ENCODE data around the gene ROPN1. TPM values are rescaled to one million over a fixed set of nuclear protein-coding genes. Genes with fewer than 3 reads are reported as not detected.
A peak's percentile ranks its signal among the peaks of the same experiment; 100 is the strongest.
"Not testable (repeated sequence)": the region's sequence is repeated elsewhere in the genome, so short reads cannot be mapped to it uniquely, and the experiment has no call there.

Gene ROPN1
- total RNA-seq (2021; ENCODE audit: unreplicated experiment) (not detected), Bru-seq, nascent RNA (percentile 7 among the genes with signal in this experiment), BruChase-seq, experiment 1, labeled RNA remaining after a 2-hour chase (percentile 4 among the genes with signal in this experiment), BruChase-seq, experiment 2, labeled RNA remaining after a 6-hour chase (not detected)
- polyA plus RNA-seq (2012; ENCODE audit: insufficient read length): not detected
- long read RNA-seq: 0 reads

DNA sequence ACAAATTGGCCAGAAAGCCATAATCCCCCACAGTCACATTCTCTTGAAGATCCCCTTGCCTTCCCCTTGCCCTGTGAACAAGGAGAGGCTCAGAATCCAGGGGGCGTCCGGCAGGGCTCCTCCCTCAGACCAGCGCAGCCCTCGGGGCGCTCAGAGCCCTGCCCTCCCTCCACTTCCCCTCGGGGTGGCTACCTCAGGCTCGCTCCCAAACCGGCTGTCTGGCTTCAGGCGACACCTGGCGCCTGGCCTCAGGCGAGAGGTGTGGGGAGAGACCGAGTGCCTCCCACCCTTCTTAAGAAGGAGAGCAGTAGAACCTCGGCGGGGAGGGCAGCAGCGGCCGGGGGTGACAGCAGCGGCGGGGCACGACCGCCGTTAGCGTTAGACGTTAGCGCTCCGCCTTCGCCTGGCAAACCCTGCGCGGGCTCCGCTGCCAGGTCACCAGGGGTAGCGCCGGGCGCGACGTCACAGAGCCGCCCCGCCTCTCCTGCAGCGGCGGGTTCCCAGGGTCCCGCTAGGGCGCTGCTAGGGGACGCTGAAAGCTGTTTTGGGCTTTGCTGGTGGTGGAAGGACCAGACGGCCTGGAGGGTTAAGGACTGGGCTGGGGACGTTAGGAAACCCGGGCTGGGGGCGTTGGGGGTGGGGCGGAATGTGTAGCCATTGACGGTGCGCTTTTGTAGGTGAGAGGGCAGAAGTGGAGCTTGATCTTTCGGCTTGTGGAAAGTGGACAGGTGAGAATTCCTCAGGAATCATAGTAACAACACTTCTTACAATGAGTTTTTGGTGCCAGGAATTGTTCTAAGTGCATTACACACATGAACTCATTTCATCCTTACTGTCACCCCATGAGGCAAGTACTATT lies at the start of gene ROPN1:
Gene ROPN1, minus strand, starts transcription at position 395 of the 859 bp plus-strand sequence. CDS start 11,643 bp downstream, outside the sequence.
- CTCF ChIA-PET; BruUV-seq (replicated peaks); DNase-seq (ENCODE audit: low read depth, low spot score); POLR2A ChIA-PET; intact Hi-C loops (cut with micrococcal nuclease; ENCODE audit: unreplicated experiment); H3K27ac ChIP-seq (ENCODE audit: low read length); in situ Hi-C loops (cut with HindIII; ENCODE audit: low pct_unique_long_range_greater_than_20kb, low sequenced_read_pairs); H3K4me1 ChIP-seq (ENCODE audit: control insufficient read depth, insufficient read depth, low read length); H3K36me3 ChIP-seq (ENCODE audit: control insufficient read depth, insufficient read depth, low read length); H3K9me3 ChIP-seq (ENCODE audit: control insufficient read depth, insufficient read depth, low read depth, low read length): not testable (repeated sequence)
- Histone ChIP-seq H3K4me3 (ENCODE audit: low read depth in 2 of 2, low read length in 2 of 2) (0 out of 4 replicates have a peak within 1 kb of the TSS, but pooled peaks of 1 of the 2 experiments have one; percentile 23), H3K27me3 (ENCODE audit: control insufficient read depth, insufficient read depth, low read length) (peaks cover 39% of the 10 kb centered on the region)
- peak; percentile 95 for ATAC-seq

DNA sequence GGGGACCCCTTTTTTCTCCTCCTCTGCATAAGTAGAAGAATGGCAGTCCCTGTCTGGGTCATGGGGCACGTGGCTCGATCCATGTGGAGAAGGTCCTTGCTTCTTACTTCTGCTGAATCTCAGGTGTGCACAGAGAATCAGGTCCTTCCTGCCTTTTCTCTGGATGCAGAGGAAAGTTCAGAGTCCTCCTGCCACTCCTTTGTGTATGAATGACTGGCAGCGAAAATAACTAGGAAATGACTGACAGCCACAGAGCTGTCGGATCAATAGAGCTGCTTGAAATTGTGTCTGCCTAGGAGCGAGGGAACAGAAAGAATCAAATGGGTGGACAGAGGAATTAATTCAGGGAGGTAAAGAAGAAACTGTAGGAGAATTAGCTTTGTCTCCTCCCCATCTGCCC lies 49.6 kb upstream of the ROPN1 start:
- no TSS peak for BruUV-seq (replicated peaks)
- H3K36me3 ChIP-seq (ENCODE audit: control insufficient read depth, insufficient read depth, low read length): no peaks in the 10 kb centered on the region
- in situ Hi-C loops (cut with HindIII; ENCODE audit: low pct_unique_long_range_greater_than_20kb, low sequenced_read_pairs) (no loop called here), intact Hi-C loops (cut with micrococcal nuclease; ENCODE audit: unreplicated experiment) (no loop called here)
- peaks cover 55% of the 10 kb centered on the region for H3K27me3 ChIP-seq (ENCODE audit: control insufficient read depth, insufficient read depth, low read length)
- no peaks in the 10 kb centered on the region for H3K4me1 ChIP-seq (ENCODE audit: control insufficient read depth, insufficient read depth, low read length)
- no peak overlapping the region for H3K4me3 ChIP-seq (ENCODE audit: low read depth in 2 of 2, low read length in 2 of 2)
- DNase-seq (ENCODE audit: low read depth, low spot score) (no peak), ATAC-seq (no peak)
- no peak for TF ChIP-seq POLR2AphosphoS5 (IDR thresholded peaks at IDR 0.05; ENCODE audit: low read depth, low read length)
- no peak for TF ChIP-seq SIN3A (IDR thresholded peaks at IDR 0.05; ENCODE audit: borderline replicate concordance, insufficient read depth, low read depth, low read length)
- TF ChIP-seq, protein P1, sequence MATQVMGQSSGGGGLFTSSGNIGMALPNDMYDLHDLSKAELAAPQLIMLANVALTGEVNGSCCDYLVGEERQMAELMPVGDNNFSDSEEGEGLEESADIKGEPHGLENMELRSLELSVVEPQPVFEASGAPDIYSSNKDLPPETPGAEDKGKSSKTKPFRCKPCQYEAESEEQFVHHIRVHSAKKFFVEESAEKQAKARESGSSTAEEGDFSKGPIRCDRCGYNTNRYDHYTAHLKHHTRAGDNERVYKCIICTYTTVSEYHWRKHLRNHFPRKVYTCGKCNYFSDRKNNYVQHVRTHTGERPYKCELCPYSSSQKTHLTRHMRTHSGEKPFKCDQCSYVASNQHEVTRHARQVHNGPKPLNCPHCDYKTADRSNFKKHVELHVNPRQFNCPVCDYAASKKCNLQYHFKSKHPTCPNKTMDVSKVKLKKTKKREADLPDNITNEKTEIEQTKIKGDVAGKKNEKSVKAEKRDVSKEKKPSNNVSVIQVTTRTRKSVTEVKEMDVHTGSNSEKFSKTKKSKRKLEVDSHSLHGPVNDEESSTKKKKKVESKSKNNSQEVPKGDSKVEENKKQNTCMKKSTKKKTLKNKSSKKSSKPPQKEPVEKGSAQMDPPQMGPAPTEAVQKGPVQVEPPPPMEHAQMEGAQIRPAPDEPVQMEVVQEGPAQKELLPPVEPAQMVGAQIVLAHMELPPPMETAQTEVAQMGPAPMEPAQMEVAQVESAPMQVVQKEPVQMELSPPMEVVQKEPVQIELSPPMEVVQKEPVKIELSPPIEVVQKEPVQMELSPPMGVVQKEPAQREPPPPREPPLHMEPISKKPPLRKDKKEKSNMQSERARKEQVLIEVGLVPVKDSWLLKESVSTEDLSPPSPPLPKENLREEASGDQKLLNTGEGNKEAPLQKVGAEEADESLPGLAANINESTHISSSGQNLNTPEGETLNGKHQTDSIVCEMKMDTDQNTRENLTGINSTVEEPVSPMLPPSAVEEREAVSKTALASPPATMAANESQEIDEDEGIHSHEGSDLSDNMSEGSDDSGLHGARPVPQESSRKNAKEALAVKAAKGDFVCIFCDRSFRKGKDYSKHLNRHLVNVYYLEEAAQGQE (IDR thresholded peaks at IDR 0.05; ENCODE audit: insufficient read depth in 1 of 2, low read depth in 2 of 2, low read length in 1 of 2): no peak
- TF ChIP-seq, protein P2, sequence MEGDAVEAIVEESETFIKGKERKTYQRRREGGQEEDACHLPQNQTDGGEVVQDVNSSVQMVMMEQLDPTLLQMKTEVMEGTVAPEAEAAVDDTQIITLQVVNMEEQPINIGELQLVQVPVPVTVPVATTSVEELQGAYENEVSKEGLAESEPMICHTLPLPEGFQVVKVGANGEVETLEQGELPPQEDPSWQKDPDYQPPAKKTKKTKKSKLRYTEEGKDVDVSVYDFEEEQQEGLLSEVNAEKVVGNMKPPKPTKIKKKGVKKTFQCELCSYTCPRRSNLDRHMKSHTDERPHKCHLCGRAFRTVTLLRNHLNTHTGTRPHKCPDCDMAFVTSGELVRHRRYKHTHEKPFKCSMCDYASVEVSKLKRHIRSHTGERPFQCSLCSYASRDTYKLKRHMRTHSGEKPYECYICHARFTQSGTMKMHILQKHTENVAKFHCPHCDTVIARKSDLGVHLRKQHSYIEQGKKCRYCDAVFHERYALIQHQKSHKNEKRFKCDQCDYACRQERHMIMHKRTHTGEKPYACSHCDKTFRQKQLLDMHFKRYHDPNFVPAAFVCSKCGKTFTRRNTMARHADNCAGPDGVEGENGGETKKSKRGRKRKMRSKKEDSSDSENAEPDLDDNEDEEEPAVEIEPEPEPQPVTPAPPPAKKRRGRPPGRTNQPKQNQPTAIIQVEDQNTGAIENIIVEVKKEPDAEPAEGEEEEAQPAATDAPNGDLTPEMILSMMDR (IDR thresholded peaks at IDR 0.05): no peak
- no peak for TF ChIP-seq TCF7L2 (IDR thresholded peaks at IDR 0.05; ENCODE audit: low read depth, low read length)
- no peak overlapping the region for H3K27ac ChIP-seq (ENCODE audit: low read length)
- CTCF ChIA-PET: no interaction called here
- POLR2A ChIA-PET: no interaction called here
- no peaks in the 10 kb centered on the region for H3K9me3 ChIP-seq (ENCODE audit: control insufficient read depth, insufficient read depth, low read depth, low read length)

DNA sequence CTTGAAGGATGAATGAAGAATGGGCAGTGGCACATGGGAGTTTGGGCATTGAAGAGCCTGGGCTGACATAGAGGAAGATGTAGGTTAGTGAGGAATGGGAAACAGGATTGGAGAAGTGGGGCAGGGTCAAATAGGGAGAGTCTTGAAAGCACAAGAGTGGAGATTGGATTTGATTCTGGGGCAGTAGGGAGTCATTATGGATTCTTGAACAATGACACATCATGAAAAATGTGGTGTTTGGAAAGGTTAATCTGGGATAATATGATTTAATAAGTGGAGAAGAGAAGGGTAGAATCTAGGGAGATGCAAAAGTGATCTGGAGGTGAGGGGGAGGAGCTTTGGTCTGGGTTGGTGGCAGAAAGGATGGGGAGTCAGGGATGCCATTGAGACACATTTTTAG lies 45.4 kb upstream of the ROPN1 start:
- no TSS peak for BruUV-seq (replicated peaks)
- no peak for DNase-seq (ENCODE audit: low read depth, low spot score)
- H3K4me3 ChIP-seq (ENCODE audit: low read depth in 2 of 2, low read length in 2 of 2): no peak overlapping the region
- no peak overlapping the region for H3K27ac ChIP-seq (ENCODE audit: low read length)
- TF ChIP-seq SIN3A (IDR thresholded peaks at IDR 0.05; ENCODE audit: borderline replicate concordance, insufficient read depth, low read depth, low read length): no peak
- TF ChIP-seq, protein P1 (IDR thresholded peaks at IDR 0.05; ENCODE audit: insufficient read depth in 1 of 2, low read depth in 2 of 2, low read length in 1 of 2): no peak
- no peak for TF ChIP-seq POLR2AphosphoS5 (IDR thresholded peaks at IDR 0.05; ENCODE audit: low read depth, low read length)
- TF ChIP-seq, protein P2 (IDR thresholded peaks at IDR 0.05): no peak
- TF ChIP-seq TCF7L2 (IDR thresholded peaks at IDR 0.05; ENCODE audit: low read depth, low read length): no peak
- no peak for ATAC-seq
- no peaks in the 10 kb centered on the region for H3K36me3 ChIP-seq (ENCODE audit: control insufficient read depth, insufficient read depth, low read length)
- in situ Hi-C loops (cut with HindIII; ENCODE audit: low pct_unique_long_range_greater_than_20kb, low sequenced_read_pairs): no loop called here
- H3K27me3 ChIP-seq (ENCODE audit: control insufficient read depth, insufficient read depth, low read length): peaks cover 46% of the 10 kb centered on the region
- ChIA-PET POLR2A (no interaction called here), CTCF (no interaction called here)
- H3K4me1 ChIP-seq (ENCODE audit: control insufficient read depth, insufficient read depth, low read length): no peaks in the 10 kb centered on the region
- intact Hi-C loops (cut with micrococcal nuclease; ENCODE audit: unreplicated experiment): no loop called here
- no peaks in the 10 kb centered on the region for H3K9me3 ChIP-seq (ENCODE audit: control insufficient read depth, insufficient read depth, low read depth, low read length)

Measured in Panc1 (cell line).